ENCODE data around the gene ASIC4.

ASIC4 gene

GRCh38 chr2:219567791-219568361, 53.6 kb downstream of the ASIC4 start:
- no peak for DNase-seq (ENCODE audit: low spot score)

- DNase-seq (ENCODE audit: low spot score), result no peak
Measured at GRCh38 chr2:219569041-219569440, 54.8 kb downstream of the ASIC4 start.

- DNase-seq (ENCODE audit: low spot score), result no peak
Measured at GRCh38 chr2:219569635-219570034, 55.4 kb downstream of the ASIC4 start.

- no peak for DNase-seq (ENCODE audit: low spot score)
Measured at GRCh38 chr2:219570194-219570923, 56.1 kb downstream of the ASIC4 start.

GRCh38 chr2:219570924-219571310, 56.6 kb downstream of the ASIC4 start:
- DNase-seq (ENCODE audit: low spot score), result no peak

- no peak for DNase-seq (ENCODE audit: low spot score)
Measured at GRCh38 chr2:219571311-219572236, 57.3 kb downstream of the ASIC4 start, which contains the start of gene OBSL1. Gene OBSL1 (minus strand): TSS chr2:219571539. CDS start chr2:219571232, 307 bp downstream.

GRCh38 chr2:219572237-219573001, 58.1 kb downstream of the ASIC4 start, which contains the start of gene INHA:
Gene INHA (plus strand): TSS chr2:219572310. CDS start chr2:219572375, 65 bp downstream.
- no peak for DNase-seq (ENCODE audit: low spot score)

GRCh38 chr2:219573166-219573565, 58.9 kb downstream of the ASIC4 start:
- no peak for DNase-seq (ENCODE audit: low spot score)

GRCh38 chr2:219574484-219575311, 60.4 kb downstream of the ASIC4 start:
- no peak for DNase-seq (ENCODE audit: low spot score)

GRCh38 chr2:219575566-219576504, 61.6 kb downstream of the ASIC4 start:
- no peak for DNase-seq (ENCODE audit: low spot score)

DNA sequence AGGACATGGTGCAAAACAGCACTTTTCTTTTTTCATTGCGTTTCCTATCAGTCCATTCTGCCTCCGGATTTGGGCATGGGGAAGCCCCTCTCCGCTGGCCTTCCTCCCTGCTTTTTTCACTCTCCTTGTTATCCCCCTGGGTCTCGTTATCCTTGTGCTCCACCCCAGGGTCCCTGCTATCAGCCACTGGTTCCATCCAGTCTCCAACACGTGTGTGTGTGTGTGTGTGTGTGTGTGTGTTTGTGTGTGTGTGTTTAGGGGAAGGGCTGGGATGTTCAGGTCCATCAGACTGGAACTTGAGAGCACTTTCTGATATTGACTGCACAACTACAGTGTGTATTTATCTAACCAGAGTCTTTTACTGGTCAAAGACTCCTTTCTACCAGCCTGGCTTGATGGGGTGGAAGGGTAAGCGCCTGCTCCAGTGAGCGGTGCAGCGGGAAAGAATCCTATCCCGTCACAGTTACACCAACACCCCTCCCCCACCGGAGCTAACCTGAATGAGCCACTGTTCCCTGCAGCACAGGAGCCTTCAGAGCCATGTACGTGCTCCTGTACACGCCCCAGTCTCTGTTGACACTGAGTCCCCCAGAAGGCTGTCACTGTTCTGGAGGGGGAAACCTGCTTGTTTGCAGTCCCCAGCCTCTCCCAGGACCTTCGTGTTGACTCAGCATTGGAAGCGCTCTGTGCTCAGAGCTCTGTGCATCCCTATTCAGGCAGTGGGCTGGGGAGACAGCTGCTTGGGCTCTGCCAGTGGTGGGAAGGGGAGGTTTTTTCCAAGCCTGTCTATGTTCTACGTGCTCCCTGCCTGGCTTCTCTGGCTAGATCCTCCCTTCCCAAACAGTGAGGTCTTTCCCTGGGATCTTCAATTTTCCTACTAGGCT, 62.5 kb downstream of the ASIC4 start:
- DNase-seq (ENCODE audit: low spot score), result no peak

GRCh38 chr2:219578811-219579613, 64.7 kb downstream of the ASIC4 start:
- DNase-seq (ENCODE audit: low spot score), result no peak

DNA sequence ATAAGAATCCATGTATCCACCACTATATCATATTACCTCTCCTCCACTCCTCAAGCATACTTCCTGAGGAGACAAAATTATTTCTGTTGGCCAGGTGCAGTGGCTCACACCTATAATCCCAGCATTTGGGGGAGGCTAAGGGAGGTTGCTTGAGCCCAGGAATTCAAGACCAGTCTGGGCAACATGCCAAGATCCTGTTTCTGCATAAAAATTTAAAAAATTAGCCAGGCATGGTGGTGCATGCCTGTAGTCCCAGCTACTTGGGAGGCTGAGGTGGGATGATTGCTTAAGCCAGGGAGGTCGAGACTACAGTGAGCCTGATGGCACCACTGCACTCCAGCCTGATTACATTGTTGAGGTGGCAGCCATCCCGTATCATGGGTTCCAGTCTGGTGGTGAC, 67.1 kb downstream of the ASIC4 start:
- DNase-seq (ENCODE audit: low spot score), result no peak
